Measurements from ENCODE around the gene RAP1GAP2. TPM values are rescaled to one million over a fixed set of nuclear protein-coding genes. Genes with fewer than 3 reads are reported as not detected.

Gene RAP1GAP2
- total and polyA plus RNA-seq, 2 of the 8 experiments (the other 6 are each of a cell fraction or from before 2014, with no cell fraction given) = 24.0 to 63.8 TPM

DNA sequence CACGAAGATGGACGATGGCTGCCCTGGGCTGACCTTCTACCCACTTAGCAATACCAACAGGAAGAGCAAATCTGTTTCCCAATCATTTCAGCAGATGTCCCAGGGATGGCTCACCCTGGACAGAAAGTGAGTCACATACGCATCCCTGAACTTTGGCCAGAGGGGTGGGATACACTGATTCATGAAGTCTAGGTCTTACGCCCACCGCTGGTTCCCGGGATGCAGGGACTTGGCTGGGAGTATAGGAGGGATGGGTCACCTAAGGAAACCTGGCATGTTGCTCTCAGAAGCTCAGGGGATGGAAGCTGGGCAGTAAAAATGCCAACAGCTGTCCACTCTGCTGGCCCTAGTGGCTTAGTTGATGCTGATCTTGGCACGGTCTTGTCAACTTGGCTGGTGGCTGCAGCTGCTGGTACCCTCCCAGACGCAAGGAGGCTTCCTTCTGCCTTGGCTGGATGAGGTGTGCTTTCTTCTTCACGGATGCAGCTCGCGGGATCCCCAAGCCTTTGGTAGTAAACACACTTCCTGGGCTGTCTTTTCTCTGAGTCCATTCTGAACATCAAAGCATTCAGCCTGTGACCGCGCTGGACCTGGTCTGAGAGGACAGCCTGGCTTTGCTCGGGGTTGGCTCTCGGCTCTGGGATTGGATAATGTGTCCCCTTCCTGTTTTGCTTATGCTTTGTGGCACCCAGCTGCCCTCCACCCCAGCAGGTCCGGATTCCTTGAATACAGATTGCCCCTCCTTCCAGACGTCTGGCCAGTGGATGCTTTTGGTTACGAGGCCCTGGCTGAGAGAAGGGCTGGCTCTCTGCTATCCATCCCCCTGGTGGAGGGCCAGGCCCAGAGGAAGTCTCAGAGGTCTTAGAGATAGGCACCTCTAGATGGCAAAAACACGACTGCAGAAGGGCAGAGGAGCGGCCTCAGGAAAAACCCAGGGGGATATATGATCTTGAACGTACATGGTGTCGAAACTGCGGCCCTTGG, 71.5 kb downstream of the RAP1GAP2 start:
- H3K27ac ChIP-seq (ENCODE audit: low read depth, low read length) = peak overlapping the region; percentile 21; the same call in 1 of the 2 replicates
- no peaks in the 10 kb centered on the region for H3K9me3 ChIP-seq (ENCODE audit: insufficient read depth in 2 of 2, low read depth in 1 of 2, low read length in 1 of 2)
- no peak overlapping the region for H3K23ac ChIP-seq (ENCODE audit: insufficient read length)
- H3K27me3 ChIP-seq (replicated peaks in 1 of 4; ENCODE audit: control insufficient read depth in 3 of 4, extremely low read depth in 1 of 4, insufficient read depth in 3 of 4, low read length in 3 of 4) = no peaks in the 10 kb centered on the region
- peak; percentile 87 for FAIRE-seq
- whole genome bisulfite sequencing, 2 experiments (ENCODE audit: extremely low coverage in 1 of 2, insufficient coverage in 1 of 2, insufficient read length in 1 of 2, insufficient replicate concordance in 2 of 2, low coverage in 1 of 2, low lambda C conversion rate in 2 of 2, missing lambda C conversion rate in 1 of 2) = 62% methylated on average over 23 of the region's 23 CpGs; no CpG with 5 or more reads in 1 of the 2 experiments
- H3K79me2 ChIP-seq (ENCODE audit: control insufficient read depth in 1 of 2, insufficient read depth in 2 of 2, low read length in 2 of 2) = peaks cover 5 to 55% of the 10 kb centered on the region in 2 experiments; a peak in 2 of 4 replicates
- H3K14ac ChIP-seq (ENCODE audit: insufficient read length) = no peak overlapping the region
- ChIA-PET CTCF (ENCODE audit: partially characterized antibody) (interaction anchor here (0.7 to 3.7 kb wide), 12 partner anchors 10 to 146 kb away, joined by 3 to 20 read pairs (median 6); no protein-coding TSS in a partner anchor), POLR2A (ENCODE audit: partially characterized antibody) (interaction anchor here (1.2 to 1.9 kb wide), 2 partner anchors 9 to 14 kb away, joined by 3 to 11 read pairs; no protein-coding TSS in a partner anchor)
- H3K4me2 ChIP-seq (ENCODE audit: insufficient read depth in 1 of 2, low read depth in 2 of 2, low read length in 2 of 2) = peak overlapping the region in 1 of 2 experiments; percentile 9; a peak in 1 of 4 replicates
- no peak overlapping the region for H3K4me3 ChIP-seq (ENCODE audit: extremely low read depth in 1 of 4, insufficient read depth in 2 of 4, low read depth in 3 of 4, low read length in 4 of 4)
- peaks cover 7 to 8% of the 10 kb centered on the region in 2 experiments for H4K20me1 ChIP-seq (replicated peaks in 1 of 2; ENCODE audit: control insufficient read depth in 1 of 2, insufficient read depth in 2 of 2, low read length in 2 of 2)
- no peak overlapping the region for H3K9ac ChIP-seq (replicated peaks in 1 of 4; ENCODE audit: extremely low read depth in 1 of 4, low read depth in 3 of 4, low read length in 3 of 4)
- no peak overlapping the region for H2AK5ac ChIP-seq (ENCODE audit: low read depth, low read length)
- no peak overlapping the region for H4K5ac ChIP-seq (ENCODE audit: insufficient read length, low read depth, low read length)
- peaks cover 11 to 33% (median 28%) of the 10 kb centered on the region in 4 experiments for H3K4me1 ChIP-seq (replicated peaks in 1 of 4; ENCODE audit: control insufficient read depth in 3 of 4, insufficient read depth in 4 of 4, low read length in 3 of 4)
- H2BK15ac ChIP-seq (ENCODE audit: low read length) = peak overlapping the region; percentile 12; the same call in 1 of the 2 replicates
- H3K4ac ChIP-seq (replicated peaks; ENCODE audit: insufficient read length, low read depth, low read length) = no peak overlapping the region
- H2BK5ac ChIP-seq (ENCODE audit: low read depth, low read length) = peak overlapping the region; percentile 5; the same call in 1 of the 2 replicates
- peak in 1 of 2 experiments; percentile 67 for DNase-seq (ENCODE audit: low read depth in 1 of 2, low spot score in 2 of 2)
- no peak overlapping the region for H4K91ac ChIP-seq (replicated peaks; ENCODE audit: insufficient read length, low read length)
- 0 out of 2 replicates have a peak overlapping the region, but pooled peaks have one; percentile 1 for H3K18ac ChIP-seq (ENCODE audit: extremely low read depth, low read length)
- no peak overlapping the region for H4K8ac ChIP-seq (ENCODE audit: extremely low read depth, insufficient read depth, low read length)
- H3K56ac ChIP-seq (replicated peaks; ENCODE audit: insufficient read length, low read depth, low read length) = no peak overlapping the region
- H2BK20ac ChIP-seq (ENCODE audit: low read length) = no peak overlapping the region
- no peaks in the 10 kb centered on the region for H3K36me3 ChIP-seq (ENCODE audit: control insufficient read depth in 2 of 4, insufficient read depth in 4 of 4, low read length in 3 of 4)
- H2BK12ac ChIP-seq (ENCODE audit: low read depth, low read length) = peak overlapping the region; percentile 13; the same call in 1 of the 2 replicates
- peaks cover 13% of the 10 kb centered on the region for H3K79me1 ChIP-seq (ENCODE audit: low read depth, low read length)
- H2AFZ ChIP-seq (ENCODE audit: low read length) = no peak overlapping the region
- H2BK120ac ChIP-seq (replicated peaks; ENCODE audit: low read depth, low read length) = no peak overlapping the region
- no peaks in the 10 kb centered on the region for H3K23me2 ChIP-seq (ENCODE audit: low read depth, low read length)
- TF ChIP-seq RAD21 (IDR thresholded peaks at IDR 0.05 in 1 of 2, conservative IDR thresholded peaks at IDR 0.05 in 1 of 2; ENCODE audit: low read depth in 2 of 2, low read length in 2 of 2) (peak; percentile 40 to 52), ASH2L (IDR thresholded peaks at IDR 0.05; ENCODE audit: low read length) (no peak), RBBP5 (IDR thresholded peaks at IDR 0.05; ENCODE audit: borderline replicate concordance, low read depth, low read length) (no peak), CHD2 (IDR thresholded peaks at IDR 0.05; ENCODE audit: low read length) (no peak), CTCF (IDR thresholded peaks at IDR 0.05; ENCODE audit: control extremely low read depth in 1 of 3, insufficient read depth in 1 of 3, low read depth in 1 of 3, low read length in 3 of 3) (peak; percentile 33 to 62 (median 52)), SP1 (IDR thresholded peaks at IDR 0.05; ENCODE audit: low read depth, low read length) (no peak), TEAD4 (IDR thresholded peaks at IDR 0.05; ENCODE audit: low read depth, low read length) (0 out of 2 replicates have a peak, but pooled peaks have one; percentile 30)
